AG04449 (cell line): ENCODE results near the gene CLCNKA.
A peak's percentile ranks its signal among the peaks of the same experiment; 100 is the strongest.
"Not testable (repeated sequence)": the region's sequence is repeated elsewhere in the genome, so short reads cannot be mapped to it uniquely, and the experiment has no call there.

Source experiments
- CTCF ChIA-PET: fragments of 350-600 bp; formaldehyde crosslinking; extraction: SDS; loops from one replicate; lab custom pipeline; 2021; ENCODE audit warnings: antibody characterized with exemption; lab: Yijun Ruan, JAX
- POLR2A ChIA-PET: fragments of 400-600, 350-600 bp; formaldehyde crosslinking; extraction: SDS; loops from one replicate; lab custom pipeline; 2020; ENCODE audit warnings: antibody characterized with exemption, inconsistent platforms; lab: Yijun Ruan, JAX
- DNase-seq: peaks from one replicate; pipeline ENCODE4 v3.0.0-alpha.2; 2010; ENCODE audit warnings: low read depth, low spot score
- H3K4me3 ChIP-seq: 2 replicates; pipeline ENCODE4 v1.5.1; 2011; ENCODE audit warnings: low read depth, mild to moderate bottlenecking, control low read depth, low read length
- CTCF ChIP-seq: IDR thresholded peaks from one replicate; pipeline ENCODE4 v1.5.1; 2011; ENCODE audit warnings: mild to moderate bottlenecking, moderate library complexity, low read length, control low read depth, inconsistent platforms; ENCODE audit not compliant: insufficient read depth; ENCODE audit errors: missing control alignments

Gene CLCNKA

GRCh38 chr1:16048573-16049189 lies 26.8 kb downstream of the CLCNKA start:
- ChIA-PET POLR2A (interaction anchor here (0.5 kb wide), 1 partner anchor 31 kb away, joined by 3 read pairs; no protein-coding TSS in a partner anchor), CTCF (no interaction called here)
- peak overlapping the region; percentile 40 for H3K4me3 ChIP-seq
- DNase-seq, result no peak
- no peak for TF ChIP-seq CTCF

GRCh38 chr1:16050328-16050727 lies 28.5 kb downstream of the CLCNKA start:
- no peak for TF ChIP-seq CTCF
- CTCF ChIA-PET, result interaction anchor here (0.5 to 1.9 kb wide), 4 partner anchors 17 to 302 kb away, joined by 3 to 5 read pairs (median 3); no protein-coding TSS in a partner anchor
- H3K4me3 ChIP-seq, result no peak overlapping the region
- POLR2A ChIA-PET, result no interaction called here
- no peak for DNase-seq

GRCh38 chr1:16051039-16051438 lies 29.2 kb downstream of the CLCNKA start:
- CTCF ChIA-PET, result interaction anchor here (1.1 to 1.9 kb wide), 2 partner anchors 18 to 41 kb away, joined by 3 to 5 read pairs; no protein-coding TSS in a partner anchor
- DNase-seq, result no peak
- TF ChIP-seq CTCF, result no peak
- POLR2A ChIA-PET, result no interaction called here
- H3K4me3 ChIP-seq, result no peak overlapping the region

GRCh38 chr1:16051949-16052348 lies 30.1 kb downstream of the CLCNKA start:
- POLR2A ChIA-PET, DNase-seq, H3K4me3 ChIP-seq: not testable (repeated sequence)
- CTCF ChIA-PET, result interaction anchor here (6.2 kb wide), 1 partner anchor 42 kb away, joined by 129 read pairs; no protein-coding TSS in a partner anchor

GRCh38 chr1:16053781-16054502 lies 32.1 kb downstream of the CLCNKA start:
- no peak for TF ChIP-seq CTCF
- DNase-seq, result no peak
- H3K4me3 ChIP-seq, result no peak overlapping the region
- ChIA-PET POLR2A (no interaction called here), CTCF (interaction anchor here (1.0 to 6.2 kb wide), 11 partner anchors 10 to 267 kb away, joined by 3 to 129 read pairs (median 6); partner anchors contain the start of gene FAM131C)

- no peak for TF ChIP-seq CTCF
- no peak for DNase-seq
- POLR2A ChIA-PET, result no interaction called here
- H3K4me3 ChIP-seq, result no peak overlapping the region
- CTCF ChIA-PET, result interaction anchor here (1.0 to 6.2 kb wide), 16 partner anchors 8 to 464 kb away, joined by 3 to 129 read pairs (median 4); partner anchors contain the start of genes CLCNKB, FAM131C and HSPB7
These were observed 33.0 kb downstream of the CLCNKA start for GRCh38 chr1:16054598-16055540.
